LHCN-M2 (cell line): ENCODE data around the gene PTMA. TPM values are rescaled to one million over a fixed set of nuclear protein-coding genes. Genes with fewer than 3 reads are reported as not detected.

ENCODE experiments used
- DNase-seq: peaks from one replicate; pipeline ENCODE4 v3.0.0-alpha.2; 2012; ENCODE audit warnings: low read depth
- total RNA-seq: library from RNA; depleted of rRNA; stranded (reverse); fragments of >200 nt; gene quantifications from 2 replicates; pipeline ENCODE4 v1.2.3, GENCODE V29; 2014

Gene PTMA
- total RNA-seq, 1 experiment from 2014 or later: 882 TPM

- no peak for DNase-seq
Measured at GRCh38 chr2:231676243-231676642, 32.1 kb upstream of the PTMA start.

GRCh38 chr2:231677632-231678104 is 30.7 kb upstream of the PTMA start:
- peak; percentile 72 for DNase-seq

- DNase-seq: no peak
Measured at GRCh38 chr2:231679908-231680284, 28.4 kb upstream of the PTMA start.

GRCh38 chr2:231680285-231680991 is 27.9 kb upstream of the PTMA start:
- no peak for DNase-seq

- peak; percentile 75 for DNase-seq
Measured at GRCh38 chr2:231680992-231681852, 27.1 kb upstream of the PTMA start.

GRCh38 chr2:231682603-231683291 is 25.6 kb upstream of the PTMA start:
- DNase-seq: no peak

- no peak for DNase-seq
Measured at GRCh38 chr2:231683292-231684235, 24.8 kb upstream of the PTMA start.

GRCh38 chr2:231684314-231685223 is 23.8 kb upstream of the PTMA start:
- DNase-seq: no peak

GRCh38 chr2:231685349-231686191 is 22.8 kb upstream of the PTMA start:
- DNase-seq: no peak

GRCh38 chr2:231686192-231687100 is 21.9 kb upstream of the PTMA start:
- no peak for DNase-seq

GRCh38 chr2:231687133-231687852 is 21.0 kb upstream of the PTMA start:
- no peak for DNase-seq

- DNase-seq: no peak
Measured at GRCh38 chr2:231687961-231688360, 20.4 kb upstream of the PTMA start.

GRCh38 chr2:231688719-231689118 is 19.6 kb upstream of the PTMA start:
- no peak for DNase-seq

GRCh38 chr2:231689124-231689893 is 19.0 kb upstream of the PTMA start:
- no peak for DNase-seq

GRCh38 chr2:231691251-231691772 is 17.0 kb upstream of the PTMA start:
- DNase-seq: no peak

GRCh38 chr2:231692847-231693246 is 15.5 kb upstream of the PTMA start:
- DNase-seq: no peak
